H7 (cell line): ENCODE data around the gene CLEC2D. TPM values are rescaled to one million over a fixed set of nuclear protein-coding genes. Genes with fewer than 3 reads are reported as not detected.
A peak's percentile ranks its signal among the peaks of the same experiment; 100 is the strongest.
"Not testable (repeated sequence)": the region's sequence is repeated elsewhere in the genome, so short reads cannot be mapped to it uniquely, and the experiment has no call there.

Source experiments
- DNase-seq: peaks from one replicate; pipeline ENCODE4 v3.0.0; 2012
- H3K27me3 ChIP-seq: 2 replicates; pipeline ENCODE4 v1.6.0; 2011; ENCODE audit warnings: mild to moderate bottlenecking, low read length; ENCODE audit not compliant: control insufficient read depth, insufficient read depth
- H3K36me3 ChIP-seq: replicated peaks from 2 replicates; pipeline ENCODE4 v1.5.1; 2011; ENCODE audit warnings: low read length; ENCODE audit not compliant: control insufficient read depth, insufficient read depth
- H3K4me3 ChIP-seq: 2 replicates; pipeline ENCODE4 v1.5.1; 2011; ENCODE audit warnings: low read depth, mild to moderate bottlenecking, control low read depth, low read length, moderate library complexity; ENCODE audit not compliant: insufficient read depth
- total RNA-seq: library from RNA; depleted of rRNA; stranded (reverse); fragments of >200 nt; shearing (Covaris generic); gene quantifications from 2 replicates; pipeline ENCODE4 v1.2.3, GENCODE V29; 2014

Gene CLEC2D
- total RNA-seq, 1 experiment from 2014 or later, result 1.8 TPM

DNA sequence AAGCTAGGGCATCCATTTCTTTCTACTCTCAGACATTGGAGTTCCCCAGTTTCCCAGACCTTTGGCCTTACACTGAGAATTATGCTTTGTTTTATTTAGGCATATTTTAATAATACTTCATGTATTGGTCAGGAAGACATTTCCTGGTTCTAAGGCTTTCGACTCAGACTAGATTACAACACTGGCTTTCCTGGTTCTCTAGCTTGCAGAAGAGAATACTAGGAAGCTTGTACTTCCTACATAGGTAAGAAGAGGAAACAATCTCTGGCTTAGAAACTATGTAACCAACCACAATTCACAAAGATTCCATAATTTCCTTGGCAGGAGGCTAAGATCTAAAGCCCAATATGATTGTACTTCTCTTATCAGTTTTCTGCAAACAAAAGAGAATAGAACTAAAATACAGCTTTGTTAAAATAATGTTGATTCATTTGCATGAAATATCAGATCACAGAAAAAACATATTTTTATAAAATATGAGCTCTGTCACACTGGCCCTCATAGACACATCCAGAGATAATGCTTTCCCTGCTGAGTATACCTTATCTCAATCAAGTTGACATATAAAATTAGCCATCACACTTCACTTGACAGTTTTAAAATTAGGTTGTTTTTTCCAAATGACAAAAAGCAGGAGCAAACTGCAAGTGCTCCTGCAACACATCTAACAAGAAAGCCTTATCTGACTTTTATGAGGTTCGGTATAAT, 30.5 kb downstream of the CLEC2D start:
- no peaks in the 10 kb centered on the region for H3K36me3 ChIP-seq
- H3K27me3 ChIP-seq, result no peaks in the 10 kb centered on the region
- H3K4me3 ChIP-seq, result no peak overlapping the region
- no peak for DNase-seq

DNA sequence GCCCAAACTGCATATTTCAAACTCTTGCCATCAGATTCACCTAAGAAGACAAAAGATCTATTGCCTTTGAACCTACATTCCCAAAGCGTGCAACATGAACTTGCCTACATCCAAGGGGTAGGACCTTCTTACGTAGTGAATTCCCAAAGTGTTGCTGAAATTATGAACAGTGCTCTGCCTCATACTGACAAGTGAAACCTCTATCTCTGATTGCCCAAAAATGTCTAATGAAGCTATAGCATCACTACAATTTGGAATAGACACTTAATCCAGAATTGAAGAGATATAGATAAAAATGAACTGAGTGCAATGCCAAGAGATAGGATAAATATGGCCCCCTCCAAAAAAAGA, 31.1 kb downstream of the CLEC2D start:
- DNase-seq, result no peak
- H3K4me3 ChIP-seq, result no peak overlapping the region
- H3K27me3 ChIP-seq, result no peaks in the 10 kb centered on the region
- no peaks in the 10 kb centered on the region for H3K36me3 ChIP-seq

DNA sequence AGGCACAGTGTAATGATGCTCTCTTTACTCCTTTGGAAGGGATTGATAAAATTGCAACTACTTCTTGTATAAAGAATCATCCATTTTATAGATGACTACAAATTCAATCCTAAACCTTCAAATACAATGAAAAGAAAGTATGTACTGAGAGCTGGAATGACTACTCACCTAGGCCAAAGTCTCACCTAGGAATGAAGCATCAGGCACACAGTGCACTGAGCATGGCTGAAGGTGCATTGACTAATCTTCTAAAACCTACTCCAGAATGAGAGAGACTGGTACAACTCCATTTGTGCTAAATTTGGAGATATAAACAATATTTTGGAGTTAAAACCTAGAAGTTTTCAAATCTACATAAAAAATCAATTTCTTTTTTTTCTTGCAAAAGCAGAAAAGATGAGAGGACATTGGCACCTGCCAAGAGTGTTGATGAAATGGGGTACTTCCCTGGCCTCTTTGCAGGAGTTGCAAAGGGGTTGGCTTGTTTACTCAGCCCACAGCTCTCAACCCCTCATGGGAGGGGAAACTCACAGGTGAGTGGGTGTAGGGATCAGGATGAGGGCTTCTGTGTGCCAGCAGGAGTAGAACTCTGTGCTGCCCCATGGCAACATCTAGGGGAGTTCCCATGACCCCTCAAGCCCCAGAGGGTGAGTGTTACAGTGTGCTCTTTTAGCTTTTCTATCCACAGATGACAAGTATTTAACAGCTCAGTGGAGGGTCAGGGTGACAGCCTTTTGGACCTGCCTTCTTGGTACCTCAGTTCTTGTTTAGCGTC, 32.1 kb downstream of the CLEC2D start:
- Histone ChIP-seq H3K27me3 (no peaks in the 10 kb centered on the region), H3K36me3 (no peaks in the 10 kb centered on the region), H3K4me3 (no peak overlapping the region)
- DNase-seq, result no peak

DNA sequence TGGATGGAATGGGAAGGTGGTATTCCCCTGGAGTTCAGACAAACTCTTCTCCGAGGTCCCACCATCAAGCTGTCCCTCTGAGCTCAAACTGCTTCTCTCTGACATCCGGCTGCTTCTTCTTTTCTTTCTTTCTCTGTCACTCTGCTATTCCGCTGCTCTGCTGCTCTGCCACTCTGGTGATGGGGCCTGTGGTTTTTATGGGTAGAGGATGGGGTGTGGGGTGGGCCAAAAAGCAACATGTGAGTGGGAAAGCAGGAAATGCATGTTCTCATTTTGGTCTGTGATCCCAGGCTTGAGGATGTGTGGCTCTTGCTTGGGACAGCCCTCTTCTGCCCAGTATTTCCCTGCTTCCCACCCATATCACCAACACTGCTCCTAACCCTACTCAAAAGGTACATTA, 32.7 kb downstream of the CLEC2D start:
- DNase-seq, result no peak
- Histone ChIP-seq H3K27me3 (no peaks in the 10 kb centered on the region), H3K36me3 (no peaks in the 10 kb centered on the region), H3K4me3 (no peak overlapping the region)

DNA sequence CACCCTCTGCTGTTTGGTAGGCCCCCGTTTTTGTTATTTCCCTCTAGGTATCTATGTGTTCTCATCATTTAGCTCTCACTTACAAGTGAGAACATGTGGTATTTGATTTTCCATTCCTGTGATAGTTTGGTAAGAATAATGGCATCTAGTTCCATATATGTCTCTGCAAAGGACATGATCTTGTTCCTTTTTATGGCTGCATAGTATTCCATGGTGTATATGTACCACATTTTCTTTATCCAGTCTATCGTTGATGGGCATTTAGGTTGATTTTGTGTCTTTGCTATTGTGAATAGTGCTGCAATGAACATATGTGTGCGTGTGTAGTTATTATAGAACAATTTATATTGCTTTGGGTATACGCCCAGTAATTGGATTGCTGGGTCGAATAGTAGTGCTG, 35.0 kb downstream of the CLEC2D start:
- not testable (repeated sequence) for DNase-seq, H3K36me3 ChIP-seq, H3K4me3 ChIP-seq, H3K27me3 ChIP-seq

DNA sequence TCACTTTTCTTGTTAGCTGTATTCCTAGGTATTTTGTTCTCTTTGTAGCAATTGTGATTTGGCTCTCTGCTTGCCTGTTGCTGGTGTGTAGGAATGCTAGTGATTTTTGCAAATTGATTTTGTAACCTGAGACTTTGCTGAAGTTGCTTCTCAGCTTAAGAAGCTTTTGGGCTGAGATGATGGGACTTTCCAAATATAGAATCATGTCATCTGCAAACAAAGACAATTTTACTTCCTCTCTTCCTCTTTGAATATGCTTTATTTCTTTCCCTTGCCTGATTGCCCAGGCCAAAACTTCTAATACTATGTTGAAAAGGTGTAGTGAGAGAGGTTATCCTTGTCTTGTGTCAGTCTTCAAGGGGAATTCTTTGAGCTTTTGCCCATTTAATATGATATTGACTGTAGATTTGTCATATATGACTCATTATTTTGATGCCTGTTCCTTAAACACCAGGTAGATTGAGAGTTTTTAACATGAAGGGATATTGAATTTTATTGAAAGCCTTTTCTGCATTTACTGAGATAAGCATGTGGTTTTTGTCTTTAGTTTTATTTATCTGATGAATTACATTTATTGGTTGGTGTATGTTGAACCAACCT, 36.7 kb downstream of the CLEC2D start:
- Histone ChIP-seq H3K4me3 (no peak overlapping the region), H3K36me3 (no peaks in the 10 kb centered on the region), H3K27me3 (no peaks in the 10 kb centered on the region)
- no peak for DNase-seq

DNA sequence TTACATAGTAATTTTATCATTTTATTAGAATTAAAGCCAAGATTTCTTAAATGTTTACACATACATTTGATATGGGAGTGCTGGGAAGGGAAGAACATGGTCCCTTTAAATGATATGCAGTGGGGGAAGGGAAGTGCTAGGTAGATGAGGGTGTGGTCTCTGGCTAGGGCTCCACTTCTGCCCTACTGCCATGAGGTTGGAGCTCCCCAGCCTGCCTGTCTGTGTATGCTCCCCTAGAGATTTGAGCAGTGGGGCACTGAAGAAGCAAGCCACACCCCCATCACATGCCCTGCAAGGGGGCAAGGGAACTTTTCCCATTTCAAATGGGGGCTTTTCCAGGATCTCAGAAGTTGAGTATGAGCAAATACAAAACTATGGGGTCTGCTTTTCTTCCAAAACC, 37.8 kb downstream of the CLEC2D start:
- no peaks in the 10 kb centered on the region for H3K36me3 ChIP-seq
- no peaks in the 10 kb centered on the region for H3K27me3 ChIP-seq
- DNase-seq, result no peak
- H3K4me3 ChIP-seq, result no peak overlapping the region

DNA sequence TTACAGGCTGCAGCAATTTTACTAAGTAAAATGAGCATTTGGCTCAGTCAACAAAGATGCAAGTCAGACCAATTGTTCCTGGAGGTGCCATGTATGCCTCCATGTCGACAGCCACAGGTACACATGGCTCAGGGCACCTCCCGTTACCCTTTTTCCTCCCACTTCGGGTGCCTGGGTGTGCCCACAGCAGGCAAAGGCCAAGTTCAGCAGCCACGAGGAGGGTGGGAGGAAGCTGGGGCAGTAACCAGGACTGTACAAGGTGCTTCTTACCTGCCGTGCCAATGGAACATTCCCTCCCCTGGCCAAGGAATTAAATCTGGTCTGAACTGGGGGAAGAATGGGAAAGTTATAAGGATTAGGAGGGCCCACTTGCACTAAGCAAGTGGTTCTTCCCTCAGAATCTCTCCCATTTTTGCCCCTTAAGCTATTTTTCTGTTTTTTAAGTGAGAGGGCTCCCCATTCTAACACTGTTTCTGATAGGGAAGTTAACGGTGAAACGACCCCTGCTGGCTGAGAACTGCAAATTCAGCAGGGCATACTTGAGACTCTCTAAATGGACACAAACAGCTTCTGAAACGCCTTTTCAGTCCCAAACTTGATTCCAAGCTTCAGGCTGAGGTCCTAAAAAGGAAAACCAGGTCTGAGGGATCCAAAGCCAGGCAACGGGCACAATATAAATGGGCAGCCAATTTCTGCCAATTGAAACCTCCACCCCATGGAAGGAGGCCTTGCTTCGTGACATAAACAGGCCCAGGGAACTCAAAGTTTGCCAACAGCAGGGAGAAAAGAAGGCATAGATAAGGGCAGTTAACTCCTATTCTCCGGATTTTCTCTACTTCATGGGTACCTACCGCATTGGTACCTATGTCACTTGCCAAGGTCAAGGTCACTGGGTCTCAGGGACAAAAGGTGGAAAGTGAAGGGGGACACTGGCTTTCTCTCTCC, 38.6 kb downstream of the CLEC2D start:
- H3K4me3 ChIP-seq, result no peak overlapping the region
- peak; percentile 22 for DNase-seq
- H3K27me3 ChIP-seq, result no peaks in the 10 kb centered on the region
- no peaks in the 10 kb centered on the region for H3K36me3 ChIP-seq

DNA sequence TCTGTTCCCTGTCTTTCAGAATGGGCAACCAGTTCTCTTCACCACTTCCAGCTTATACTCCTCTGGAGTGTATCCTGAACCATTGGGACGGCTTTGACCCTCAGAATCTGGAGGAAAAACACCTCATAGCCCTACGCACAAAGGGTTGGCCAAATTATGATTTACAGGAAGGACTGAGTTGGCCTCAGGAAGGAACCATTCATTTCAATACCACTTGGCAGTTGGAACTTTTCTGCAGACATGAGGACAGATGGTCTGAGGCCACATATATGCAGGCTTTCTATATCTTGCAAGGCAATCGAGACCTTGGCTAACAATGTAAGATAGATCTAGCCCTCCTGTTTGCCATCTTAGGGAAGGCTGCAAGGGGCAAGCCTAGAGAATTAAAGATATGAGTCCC, 39.3 kb downstream of the CLEC2D start:
- Histone ChIP-seq H3K36me3 (no peaks in the 10 kb centered on the region), H3K27me3 (no peaks in the 10 kb centered on the region), H3K4me3 (no peak overlapping the region)
- DNase-seq, result no peak

DNA sequence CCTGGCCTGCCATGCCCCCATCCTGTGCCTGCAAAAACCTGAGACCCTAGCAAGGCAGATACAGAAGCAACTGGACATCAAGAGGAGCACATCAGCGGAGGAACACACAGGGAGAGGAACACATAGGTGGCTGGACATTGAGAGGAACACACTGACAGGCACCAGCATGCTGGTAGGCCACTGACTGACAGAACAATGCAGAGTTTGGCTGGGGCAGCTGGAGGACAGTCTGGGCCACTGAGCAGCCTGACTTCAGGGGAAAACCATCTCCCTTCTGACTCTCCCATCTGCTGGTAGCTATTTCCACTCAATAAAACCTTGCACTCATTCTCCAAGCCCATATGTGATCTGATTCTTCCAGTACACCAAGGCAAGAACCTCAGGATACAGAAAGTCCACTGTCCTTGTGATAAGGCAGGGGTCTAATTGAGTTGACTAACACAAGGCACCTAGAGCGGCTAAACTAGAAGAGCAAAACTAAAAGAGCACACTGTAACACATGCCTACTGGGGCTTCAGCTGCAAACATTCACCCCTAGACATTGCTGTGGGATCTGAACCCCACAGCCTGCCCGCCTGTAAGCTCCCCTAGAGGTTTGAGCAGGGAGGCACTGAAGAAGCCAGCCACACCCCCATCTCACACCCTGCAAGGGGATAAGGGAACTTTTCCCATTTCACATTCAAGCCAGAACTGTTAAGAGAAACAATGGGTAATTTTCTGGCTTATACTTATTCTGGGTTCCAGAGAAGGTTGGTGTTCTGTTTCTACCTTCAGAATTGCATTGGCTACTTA, 41.3 kb downstream of the CLEC2D start:
- H3K27me3 ChIP-seq, result no peaks in the 10 kb centered on the region
- DNase-seq, result no peak
- H3K36me3 ChIP-seq, result no peaks in the 10 kb centered on the region
- no peak overlapping the region for H3K4me3 ChIP-seq

DNA sequence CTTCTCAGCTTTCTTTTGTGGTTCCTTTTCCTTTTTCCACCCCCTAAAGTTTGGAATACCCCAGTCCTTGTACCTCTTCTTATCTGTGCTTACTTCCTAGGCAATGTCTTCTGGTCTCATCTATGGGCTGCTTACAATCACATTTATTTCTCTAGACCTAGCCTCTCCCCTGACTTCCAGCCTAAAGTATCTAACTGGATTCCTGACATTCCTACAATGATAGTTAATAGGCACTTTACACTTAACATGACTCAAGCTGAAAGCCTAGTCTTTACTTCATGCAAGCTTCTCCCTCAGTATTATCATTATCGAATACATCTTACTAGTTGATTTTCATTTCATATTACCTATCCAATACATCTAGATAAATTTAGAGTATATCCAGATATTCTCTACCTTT, 42.2 kb downstream of the CLEC2D start:
- no peaks in the 10 kb centered on the region for H3K27me3 ChIP-seq
- H3K36me3 ChIP-seq, result no peaks in the 10 kb centered on the region
- DNase-seq, result no peak

DNA sequence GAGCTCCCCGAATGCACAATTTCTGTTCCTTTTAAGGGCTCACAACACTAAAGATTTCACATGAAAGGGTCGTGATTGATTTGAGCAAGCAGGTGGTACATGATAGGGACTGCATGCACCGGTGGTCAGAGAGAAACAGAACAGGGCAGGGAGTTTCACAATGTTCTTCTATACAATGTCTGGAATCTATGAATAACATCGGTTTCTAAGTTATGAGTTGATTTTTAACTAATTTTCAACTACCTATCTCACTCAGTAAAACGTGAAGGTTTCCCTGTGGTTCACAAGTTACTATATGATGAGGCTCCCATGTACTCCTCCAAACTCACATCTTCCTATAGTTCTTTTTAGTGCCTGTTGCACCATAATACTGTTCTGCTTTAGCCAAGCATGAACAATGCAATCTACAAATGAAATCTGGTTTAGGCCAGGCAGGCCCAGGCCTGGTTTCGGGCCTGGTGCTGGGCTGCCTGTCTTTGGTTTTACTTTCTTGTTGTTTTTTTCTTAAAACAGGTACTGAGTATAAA, 43.6 kb downstream of the CLEC2D start:
- H3K27me3 ChIP-seq, H3K4me3 ChIP-seq, H3K36me3 ChIP-seq, DNase-seq: not testable (repeated sequence)

More for the DNA sequence above, 42.2 kb downstream of the CLEC2D start:
- no peak overlapping the region for H3K4me3 ChIP-seq

DNA sequence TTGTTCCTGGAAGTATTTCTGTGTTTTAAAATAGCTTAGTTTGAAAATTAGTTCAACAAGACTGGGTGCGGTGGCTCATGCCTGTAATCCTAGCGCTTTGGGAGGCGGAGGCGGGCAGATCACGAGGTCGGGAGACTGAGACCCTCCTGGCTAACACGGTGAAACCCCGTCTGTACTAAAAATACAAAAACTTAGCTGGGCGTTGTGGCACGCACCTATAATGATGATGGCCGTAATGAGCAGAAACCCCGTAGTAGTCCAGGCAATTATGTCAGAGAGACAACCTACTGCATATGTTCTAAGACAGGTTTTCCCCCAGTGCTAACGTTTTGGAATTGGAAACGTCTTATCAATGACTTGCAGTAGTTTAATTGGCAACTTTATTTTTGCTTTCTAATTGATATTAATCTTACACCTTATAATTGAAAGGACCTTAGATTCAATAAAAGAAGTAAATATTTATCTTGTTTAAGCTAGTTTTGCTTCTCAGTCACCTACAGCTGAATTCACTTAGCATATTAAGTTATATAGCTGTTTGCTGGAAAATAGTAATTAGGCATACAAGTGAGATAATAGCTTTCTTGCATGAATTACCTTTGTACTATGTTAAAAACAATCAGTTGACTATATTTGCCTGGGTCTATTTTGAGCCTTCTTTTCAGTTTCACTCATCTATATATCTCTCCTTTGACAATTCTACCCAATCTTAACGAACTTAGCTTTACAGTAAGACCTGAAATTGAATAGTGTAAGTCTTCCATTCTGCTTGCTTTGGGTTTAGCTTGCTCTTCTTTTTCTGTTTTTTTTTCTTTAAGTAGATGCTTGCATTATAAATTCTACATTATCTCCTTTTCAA, 47.8 kb downstream of the CLEC2D start:
- Histone ChIP-seq H3K36me3 (no peaks in the 10 kb centered on the region), H3K27me3 (no peaks in the 10 kb centered on the region), H3K4me3 (no peak overlapping the region)
- DNase-seq, result no peak
